NCI-H446 treated with DMSO at 0.1 percent for 48 hours (cell line): Measurements from ENCODE around the gene NARF.
"Not testable (repeated sequence)": the region's sequence is repeated elsewhere in the genome, so short reads cannot be mapped to it uniquely, and the experiment has no call there.

Experiments used
- DNase-seq: peaks from one replicate; lab custom pipeline; 2025; lab: John Stamatoyannopoulos, UW

NARF gene

GRCh38 chr17:82539076-82539475 lies 80.5 kb downstream of the NARF start:
- not testable (repeated sequence) for DNase-seq
